Measurements from ENCODE around the gene SLC38A2. TPM values are rescaled to one million over a fixed set of nuclear protein-coding genes. Genes with fewer than 3 reads are reported as not detected.

Gene SLC38A2
- polyA plus RNA-seq, 1 donor from 2014 or later = 143 TPM

DNA sequence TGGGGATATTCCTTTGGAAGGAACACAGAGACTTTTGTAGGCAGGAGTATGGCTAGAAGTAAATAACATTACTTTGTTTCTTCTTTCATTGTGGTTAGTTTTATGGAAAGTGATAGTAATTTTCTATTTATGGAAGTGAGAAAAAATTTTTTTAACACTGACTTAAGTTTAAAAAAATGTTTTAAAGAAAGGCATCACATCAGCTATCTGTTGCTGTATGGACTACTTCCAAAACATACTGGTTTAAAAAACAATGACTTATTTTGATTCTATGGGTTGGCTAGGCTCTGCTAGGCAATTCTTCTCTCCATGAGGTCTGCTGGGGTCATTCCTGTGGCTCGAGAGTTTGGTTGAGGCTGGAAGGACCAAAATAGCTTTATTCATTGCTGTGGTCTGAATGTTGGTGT, 31.7 kb upstream of the SLC38A2 start:
- H4K20me1 ChIP-seq (ENCODE audit: insufficient read depth) = no peaks in the 10 kb centered on the region
- H3K9ac ChIP-seq (ENCODE audit: low read length) = no peak overlapping the region
- H3K9me3 ChIP-seq (ENCODE audit: low read length) = no peaks in the 10 kb centered on the region
- H3K79me2 ChIP-seq (replicated peaks; ENCODE audit: insufficient read depth, low read length) = no peaks in the 10 kb centered on the region
- H2AFZ ChIP-seq (ENCODE audit: low read depth, low read length) = no peak overlapping the region
- no peaks in the 10 kb centered on the region for H3K36me3 ChIP-seq (ENCODE audit: insufficient read depth, low read length)
- H3K27ac ChIP-seq (ENCODE audit: low read length) = no peak overlapping the region
- H3F3A ChIP-seq (ENCODE audit: insufficient read depth, low read length, poor library complexity, severe bottlenecking) = no peaks in the 10 kb centered on the region
- no peak overlapping the region for H3K4me3 ChIP-seq (ENCODE audit: low read length)
- H3K27me3 ChIP-seq (ENCODE audit: insufficient read depth, low read depth, low read length) = no peaks in the 10 kb centered on the region
- H3K4me2 ChIP-seq (ENCODE audit: low read length) = no peak overlapping the region
- TF ChIP-seq POLR2AphosphoS5 (IDR thresholded peaks at IDR 0.05) (no peak), MXI1 (conservative IDR thresholded peaks at IDR 0.05; ENCODE audit: poor library complexity, severe bottlenecking) (no peak), TAF1 (IDR thresholded peaks at IDR 0.05; ENCODE audit: low read depth) (no peak), EP300 (conservative IDR thresholded peaks at IDR 0.05; ENCODE audit: poor library complexity, severe bottlenecking) (no peak), RAD21 (conservative IDR thresholded peaks at IDR 0.05) (no peak), EZH2 (IDR thresholded peaks at IDR 0.05; ENCODE audit: borderline replicate concordance, insufficient read depth, low read length, poor library complexity, severe bottlenecking) (no peak), SMC3 (conservative IDR thresholded peaks at IDR 0.05; ENCODE audit: poor library complexity) (no peak)
- TF ChIP-seq, protein P1, sequence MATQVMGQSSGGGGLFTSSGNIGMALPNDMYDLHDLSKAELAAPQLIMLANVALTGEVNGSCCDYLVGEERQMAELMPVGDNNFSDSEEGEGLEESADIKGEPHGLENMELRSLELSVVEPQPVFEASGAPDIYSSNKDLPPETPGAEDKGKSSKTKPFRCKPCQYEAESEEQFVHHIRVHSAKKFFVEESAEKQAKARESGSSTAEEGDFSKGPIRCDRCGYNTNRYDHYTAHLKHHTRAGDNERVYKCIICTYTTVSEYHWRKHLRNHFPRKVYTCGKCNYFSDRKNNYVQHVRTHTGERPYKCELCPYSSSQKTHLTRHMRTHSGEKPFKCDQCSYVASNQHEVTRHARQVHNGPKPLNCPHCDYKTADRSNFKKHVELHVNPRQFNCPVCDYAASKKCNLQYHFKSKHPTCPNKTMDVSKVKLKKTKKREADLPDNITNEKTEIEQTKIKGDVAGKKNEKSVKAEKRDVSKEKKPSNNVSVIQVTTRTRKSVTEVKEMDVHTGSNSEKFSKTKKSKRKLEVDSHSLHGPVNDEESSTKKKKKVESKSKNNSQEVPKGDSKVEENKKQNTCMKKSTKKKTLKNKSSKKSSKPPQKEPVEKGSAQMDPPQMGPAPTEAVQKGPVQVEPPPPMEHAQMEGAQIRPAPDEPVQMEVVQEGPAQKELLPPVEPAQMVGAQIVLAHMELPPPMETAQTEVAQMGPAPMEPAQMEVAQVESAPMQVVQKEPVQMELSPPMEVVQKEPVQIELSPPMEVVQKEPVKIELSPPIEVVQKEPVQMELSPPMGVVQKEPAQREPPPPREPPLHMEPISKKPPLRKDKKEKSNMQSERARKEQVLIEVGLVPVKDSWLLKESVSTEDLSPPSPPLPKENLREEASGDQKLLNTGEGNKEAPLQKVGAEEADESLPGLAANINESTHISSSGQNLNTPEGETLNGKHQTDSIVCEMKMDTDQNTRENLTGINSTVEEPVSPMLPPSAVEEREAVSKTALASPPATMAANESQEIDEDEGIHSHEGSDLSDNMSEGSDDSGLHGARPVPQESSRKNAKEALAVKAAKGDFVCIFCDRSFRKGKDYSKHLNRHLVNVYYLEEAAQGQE (IDR thresholded peaks at IDR 0.05; ENCODE audit: borderline replicate concordance) = no peak
- TF ChIP-seq, protein P2, sequence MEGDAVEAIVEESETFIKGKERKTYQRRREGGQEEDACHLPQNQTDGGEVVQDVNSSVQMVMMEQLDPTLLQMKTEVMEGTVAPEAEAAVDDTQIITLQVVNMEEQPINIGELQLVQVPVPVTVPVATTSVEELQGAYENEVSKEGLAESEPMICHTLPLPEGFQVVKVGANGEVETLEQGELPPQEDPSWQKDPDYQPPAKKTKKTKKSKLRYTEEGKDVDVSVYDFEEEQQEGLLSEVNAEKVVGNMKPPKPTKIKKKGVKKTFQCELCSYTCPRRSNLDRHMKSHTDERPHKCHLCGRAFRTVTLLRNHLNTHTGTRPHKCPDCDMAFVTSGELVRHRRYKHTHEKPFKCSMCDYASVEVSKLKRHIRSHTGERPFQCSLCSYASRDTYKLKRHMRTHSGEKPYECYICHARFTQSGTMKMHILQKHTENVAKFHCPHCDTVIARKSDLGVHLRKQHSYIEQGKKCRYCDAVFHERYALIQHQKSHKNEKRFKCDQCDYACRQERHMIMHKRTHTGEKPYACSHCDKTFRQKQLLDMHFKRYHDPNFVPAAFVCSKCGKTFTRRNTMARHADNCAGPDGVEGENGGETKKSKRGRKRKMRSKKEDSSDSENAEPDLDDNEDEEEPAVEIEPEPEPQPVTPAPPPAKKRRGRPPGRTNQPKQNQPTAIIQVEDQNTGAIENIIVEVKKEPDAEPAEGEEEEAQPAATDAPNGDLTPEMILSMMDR (IDR thresholded peaks at IDR 0.05; ENCODE audit: poor library complexity, severe bottlenecking) = no peak
- no peaks in the 10 kb centered on the region for H3K9me2 ChIP-seq (ENCODE audit: insufficient read depth, low read length)

DNA sequence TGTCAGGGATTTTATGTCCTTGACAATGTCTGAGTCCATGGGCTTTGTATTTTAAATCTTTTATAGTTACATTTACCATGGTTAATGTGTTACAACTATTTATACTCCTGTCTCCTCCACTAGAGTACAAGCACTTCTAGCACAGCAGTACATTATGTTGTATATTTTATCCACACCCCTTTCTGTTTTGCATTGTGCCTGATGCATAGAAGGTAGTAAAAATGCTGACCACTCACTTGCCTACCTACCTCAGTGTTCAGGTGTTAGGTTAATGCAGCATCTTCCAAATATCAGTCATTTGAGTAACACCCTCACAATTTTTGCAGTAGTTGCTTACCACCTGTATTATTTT, 31.1 kb upstream of the SLC38A2 start:
- no peak overlapping the region for H2AFZ ChIP-seq (ENCODE audit: low read depth, low read length)
- no peaks in the 10 kb centered on the region for H3F3A ChIP-seq (ENCODE audit: insufficient read depth, low read length, poor library complexity, severe bottlenecking)
- no peaks in the 10 kb centered on the region for H3K27me3 ChIP-seq (ENCODE audit: insufficient read depth, low read depth, low read length)
- H3K36me3 ChIP-seq (ENCODE audit: insufficient read depth, low read length) = no peaks in the 10 kb centered on the region
- no peak overlapping the region for H3K27ac ChIP-seq (ENCODE audit: low read length)
- no peak overlapping the region for H3K9ac ChIP-seq (ENCODE audit: low read length)
- H3K79me2 ChIP-seq (replicated peaks; ENCODE audit: insufficient read depth, low read length) = no peaks in the 10 kb centered on the region
- H3K4me2 ChIP-seq (ENCODE audit: low read length) = no peak overlapping the region
- H3K4me3 ChIP-seq (ENCODE audit: low read length) = no peak overlapping the region
- no peaks in the 10 kb centered on the region for H3K9me2 ChIP-seq (ENCODE audit: insufficient read depth, low read length)
- no peaks in the 10 kb centered on the region for H3K9me3 ChIP-seq (ENCODE audit: low read length)
- H4K20me1 ChIP-seq (ENCODE audit: insufficient read depth) = no peaks in the 10 kb centered on the region
- TF ChIP-seq SMC3 (conservative IDR thresholded peaks at IDR 0.05; ENCODE audit: poor library complexity) = no peak
- TF ChIP-seq, protein P2 (IDR thresholded peaks at IDR 0.05; ENCODE audit: poor library complexity, severe bottlenecking) = no peak
- no peak for TF ChIP-seq POLR2AphosphoS5 (IDR thresholded peaks at IDR 0.05)
- TF ChIP-seq, protein P1 (IDR thresholded peaks at IDR 0.05; ENCODE audit: borderline replicate concordance) = no peak
- TF ChIP-seq EZH2 (IDR thresholded peaks at IDR 0.05; ENCODE audit: borderline replicate concordance, insufficient read depth, low read length, poor library complexity, severe bottlenecking) = no peak
- no peak for TF ChIP-seq RAD21 (conservative IDR thresholded peaks at IDR 0.05)
- no peak for TF ChIP-seq EP300 (conservative IDR thresholded peaks at IDR 0.05; ENCODE audit: poor library complexity, severe bottlenecking)
- no peak for TF ChIP-seq TAF1 (IDR thresholded peaks at IDR 0.05; ENCODE audit: low read depth)
- no peak for TF ChIP-seq MXI1 (conservative IDR thresholded peaks at IDR 0.05; ENCODE audit: poor library complexity, severe bottlenecking)
